Endodermal cell (in vitro differentiated cells): ENCODE data around the gene RNLS. TPM values are rescaled to one million over a fixed set of nuclear protein-coding genes. Genes with fewer than 3 reads are reported as not detected.

Source experiments
- DNase-seq: peaks from one replicate; pipeline ENCODE4 v3.0.0-alpha.2; 2017
- H3K27ac ChIP-seq: 2 replicates; pipeline ENCODE4 v1.5.1; 2013; ENCODE audit warnings: mild to moderate bottlenecking, low read depth, low read length, moderate library complexity
- H3K27me3 ChIP-seq: 2 replicates; pipeline ENCODE4 v1.6.1; 2013; ENCODE audit warnings: mild to moderate bottlenecking, low read length, moderate library complexity; ENCODE audit not compliant: insufficient read depth, control insufficient read depth, poor library complexity, severe bottlenecking
- H3K36me3 ChIP-seq: 2 replicates; pipeline ENCODE4 v1.7.0; 2013; ENCODE audit warnings: mild to moderate bottlenecking, low read length, moderate library complexity; ENCODE audit not compliant: control insufficient read depth, insufficient read depth
- H3K4me1 ChIP-seq: one replicate; pipeline ENCODE4 v1.7.0; 2013; ENCODE audit warnings: low read length; ENCODE audit not compliant: control insufficient read depth, insufficient read depth
- H3K4me3 ChIP-seq: 2 replicates; pipeline ENCODE4 v1.5.1; 2013; ENCODE audit warnings: mild to moderate bottlenecking, low read length, moderate library complexity
- H3K9ac ChIP-seq: 2 replicates; pipeline ENCODE4 v1.6.1; 2013; ENCODE audit warnings: mild to moderate bottlenecking, low read length, moderate library complexity; ENCODE audit not compliant: poor library complexity, severe bottlenecking; ENCODE audit errors: extremely low read depth
- H3K9me3 ChIP-seq: 2 replicates; pipeline ENCODE4 v1.6.1; 2013; ENCODE audit warnings: mild to moderate bottlenecking, low read length, moderate library complexity; ENCODE audit not compliant: control insufficient read depth
- H3K27ac Mint-ChIP-seq: 2 replicates; pipeline ENCODE4 v1.8.0; 2020; ENCODE audit warnings: mixed read lengths
- H3K27me3 Mint-ChIP-seq: 2 replicates; pipeline ENCODE4 v1.8.0; 2021; ENCODE audit warnings: mild to moderate bottlenecking, mixed read lengths; ENCODE audit not compliant: insufficient read depth
- H3K36me3 Mint-ChIP-seq: 2 replicates; pipeline ENCODE4 v1.8.0; 2020; ENCODE audit warnings: low read depth, mixed read lengths
- H3K4me1 Mint-ChIP-seq: 2 replicates; pipeline ENCODE4 v1.8.0; 2020; ENCODE audit warnings: mixed read lengths
- H3K4me3 Mint-ChIP-seq: 2 replicates; pipeline ENCODE4 v1.8.0; 2020; ENCODE audit warnings: mild to moderate bottlenecking, moderate library complexity, mixed read lengths
- H3K9me3 Mint-ChIP-seq: 2 replicates; pipeline ENCODE4 v1.8.0; 2020; ENCODE audit warnings: mild to moderate bottlenecking, mixed read lengths
- WGBS, 2 experiments: methylation state at CpG; one replicate each; pipeline versions ENCODE4 v1.1.5 to v1.1.7; 2013; ENCODE audit warnings: missing lambda C conversion rate in 2 of 2, mixed read lengths in 1 of 2; ENCODE audit not compliant: insufficient coverage in 1 of 2, insufficient read length in 1 of 2; 5-methylcytosine and 5-hydroxymethylcytosine counted together
- total RNA-seq, 2 donors: library from RNA; stranded (reverse); fragmentation: NEBNext Ultra II Directional in 1 of 2; extraction: Animal tissue kit (Norgen Biotek cat#: 25700) in 1 of 2; gene quantifications; 2 replicates in 1 of 2; 3 replicates in 1 of 2; pipeline ENCODE4 v1.2.1, GENCODE V29; 2021
- TF ChIP-seq, protein P1 (sequence below): fragments of 200-600 bp; sonication (generic); conservative IDR thresholded peaks from 2 replicates; pipeline ENCODE4 v1.5.0; 2021; ENCODE audit warnings: antibody characterized with exemption, mild to moderate bottlenecking

RNLS gene
- total RNA-seq, 2 donors from 2014 or later: 10.1 to 12.3 TPM

DNA sequence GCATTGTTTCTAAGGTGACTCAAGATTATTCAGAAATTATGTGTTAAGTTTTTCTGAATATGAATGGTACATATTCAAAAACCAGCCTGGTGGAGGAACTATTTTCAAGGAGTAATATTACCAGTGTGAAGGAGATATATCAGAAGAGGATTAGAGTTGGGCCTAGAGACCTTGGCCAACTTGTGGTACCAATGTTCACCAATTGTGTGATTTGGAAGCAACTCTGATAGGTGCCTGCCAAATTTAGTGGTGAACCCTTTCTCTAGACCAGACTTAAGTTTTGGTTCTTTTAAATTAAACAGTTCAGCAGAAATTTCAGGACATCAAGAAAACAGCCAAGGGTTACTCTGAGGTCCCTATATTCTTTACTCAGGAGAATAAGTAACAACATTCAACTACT lies 88.6 kb downstream of the RNLS start:
- Histone ChIP-seq H3K9ac (no peak overlapping the region), H3K4me3 (no peak overlapping the region), H3K4me1 (no peaks in the 10 kb centered on the region), H3K27me3 (no peaks in the 10 kb centered on the region), H3K9me3 (no peaks in the 10 kb centered on the region), H3K27ac (no peak overlapping the region), H3K36me3 (no peaks in the 10 kb centered on the region)
- Mint-ChIP-seq H3K27ac (no peak overlapping the region), H3K4me1 (peaks cover 3% of the 10 kb centered on the region), H3K36me3 (no peaks in the 10 kb centered on the region), H3K4me3 (no peak overlapping the region), H3K9me3 (no peaks in the 10 kb centered on the region), H3K27me3 (no peaks in the 10 kb centered on the region)
- TF ChIP-seq, protein P1, sequence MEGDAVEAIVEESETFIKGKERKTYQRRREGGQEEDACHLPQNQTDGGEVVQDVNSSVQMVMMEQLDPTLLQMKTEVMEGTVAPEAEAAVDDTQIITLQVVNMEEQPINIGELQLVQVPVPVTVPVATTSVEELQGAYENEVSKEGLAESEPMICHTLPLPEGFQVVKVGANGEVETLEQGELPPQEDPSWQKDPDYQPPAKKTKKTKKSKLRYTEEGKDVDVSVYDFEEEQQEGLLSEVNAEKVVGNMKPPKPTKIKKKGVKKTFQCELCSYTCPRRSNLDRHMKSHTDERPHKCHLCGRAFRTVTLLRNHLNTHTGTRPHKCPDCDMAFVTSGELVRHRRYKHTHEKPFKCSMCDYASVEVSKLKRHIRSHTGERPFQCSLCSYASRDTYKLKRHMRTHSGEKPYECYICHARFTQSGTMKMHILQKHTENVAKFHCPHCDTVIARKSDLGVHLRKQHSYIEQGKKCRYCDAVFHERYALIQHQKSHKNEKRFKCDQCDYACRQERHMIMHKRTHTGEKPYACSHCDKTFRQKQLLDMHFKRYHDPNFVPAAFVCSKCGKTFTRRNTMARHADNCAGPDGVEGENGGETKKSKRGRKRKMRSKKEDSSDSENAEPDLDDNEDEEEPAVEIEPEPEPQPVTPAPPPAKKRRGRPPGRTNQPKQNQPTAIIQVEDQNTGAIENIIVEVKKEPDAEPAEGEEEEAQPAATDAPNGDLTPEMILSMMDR: no peak
- no peak for DNase-seq

DNA sequence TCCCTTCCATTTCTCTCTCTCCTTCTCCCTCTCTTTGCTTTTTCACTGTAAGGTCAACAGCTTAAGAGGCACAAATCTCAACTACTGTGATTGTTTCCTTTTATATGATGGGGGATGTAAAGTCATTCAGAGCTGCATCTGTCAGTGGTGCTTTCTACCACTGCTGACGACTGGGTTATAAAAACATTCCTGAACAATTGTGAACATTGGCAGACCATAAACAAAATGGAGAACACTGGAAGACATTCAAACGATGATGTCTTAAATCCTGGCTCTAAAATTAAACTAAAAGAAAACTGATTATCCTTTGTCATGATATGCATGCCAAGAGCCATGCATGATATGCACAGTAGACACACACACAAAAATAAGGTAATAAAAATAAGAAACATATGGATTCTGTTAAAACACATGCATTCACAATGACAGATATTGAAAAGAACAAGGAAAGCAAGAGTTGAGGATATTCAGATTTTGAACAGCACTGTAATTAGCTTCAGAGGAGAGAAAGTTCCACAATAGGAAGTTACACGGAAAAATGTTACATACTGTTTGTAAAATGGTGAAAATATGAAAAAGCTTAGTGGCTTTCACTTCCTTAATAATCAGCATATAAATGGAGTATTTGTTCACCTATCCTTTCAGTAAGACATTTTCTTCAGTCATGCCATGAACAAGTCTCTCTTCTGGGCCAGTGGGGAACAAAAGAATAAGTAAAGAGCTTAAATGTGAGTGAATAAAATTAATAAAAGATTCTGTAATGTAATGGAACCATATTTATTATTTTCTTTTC lies 89.2 kb downstream of the RNLS start:
- 88 to 95% methylated on average over 2 to 3 of the region's 3 CpGs for WGBS, 2 experiments
- no peak overlapping the region for H3K27ac ChIP-seq
- no peaks in the 10 kb centered on the region for H3K9me3 Mint-ChIP-seq
- H3K4me3 Mint-ChIP-seq: no peak overlapping the region
- H3K4me1 ChIP-seq: no peaks in the 10 kb centered on the region
- no peaks in the 10 kb centered on the region for H3K27me3 ChIP-seq
- TF ChIP-seq, protein P1: no peak
- H3K27me3 Mint-ChIP-seq: no peaks in the 10 kb centered on the region
- H3K9me3 ChIP-seq: no peaks in the 10 kb centered on the region
- peaks cover 3% of the 10 kb centered on the region for H3K4me1 Mint-ChIP-seq
- no peak for DNase-seq
- H3K27ac Mint-ChIP-seq: no peak overlapping the region
- H3K4me3 ChIP-seq: no peak overlapping the region
- no peak overlapping the region for H3K9ac ChIP-seq
- no peaks in the 10 kb centered on the region for H3K36me3 ChIP-seq
- no peaks in the 10 kb centered on the region for H3K36me3 Mint-ChIP-seq

DNA sequence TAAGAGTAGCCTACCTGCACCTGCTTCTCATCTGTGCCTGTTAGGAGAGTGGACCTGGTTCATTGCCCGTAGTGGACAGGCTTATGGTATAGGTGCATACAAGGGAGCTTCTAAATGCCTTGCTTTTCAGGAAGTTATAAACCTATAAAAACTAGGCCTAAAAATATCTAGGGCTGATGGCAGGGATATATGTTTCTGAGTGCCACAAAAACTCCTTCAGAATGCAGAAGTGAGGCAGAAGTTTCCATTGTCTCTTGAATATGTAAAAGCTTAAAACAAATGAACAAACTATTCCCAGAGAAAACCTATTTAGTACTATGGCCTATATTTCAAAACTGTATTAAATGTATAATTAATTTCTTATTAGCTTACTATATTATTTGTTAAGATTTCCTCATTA lies 91.8 kb downstream of the RNLS start:
- Mint-ChIP-seq H3K4me3 (no peak overlapping the region), H3K27me3 (no peaks in the 10 kb centered on the region), H3K36me3 (no peaks in the 10 kb centered on the region), H3K9me3 (no peaks in the 10 kb centered on the region), H3K27ac (no peak overlapping the region), H3K4me1 (peaks cover 3% of the 10 kb centered on the region)
- DNase-seq: no peak
- 92 to 100% methylated on average over 1 of the region's 1 CpG for WGBS, 2 experiments
- no peaks in the 10 kb centered on the region for H3K27me3 ChIP-seq
- TF ChIP-seq, protein P1: no peak
- H3K4me1 ChIP-seq: no peaks in the 10 kb centered on the region
- H3K36me3 ChIP-seq: no peaks in the 10 kb centered on the region
- no peak overlapping the region for H3K27ac ChIP-seq
- no peaks in the 10 kb centered on the region for H3K9me3 ChIP-seq
- no peak overlapping the region for H3K9ac ChIP-seq
- no peak overlapping the region for H3K4me3 ChIP-seq
